ENCODE data around the gene PTPRG.

PTPRG gene

DNA sequence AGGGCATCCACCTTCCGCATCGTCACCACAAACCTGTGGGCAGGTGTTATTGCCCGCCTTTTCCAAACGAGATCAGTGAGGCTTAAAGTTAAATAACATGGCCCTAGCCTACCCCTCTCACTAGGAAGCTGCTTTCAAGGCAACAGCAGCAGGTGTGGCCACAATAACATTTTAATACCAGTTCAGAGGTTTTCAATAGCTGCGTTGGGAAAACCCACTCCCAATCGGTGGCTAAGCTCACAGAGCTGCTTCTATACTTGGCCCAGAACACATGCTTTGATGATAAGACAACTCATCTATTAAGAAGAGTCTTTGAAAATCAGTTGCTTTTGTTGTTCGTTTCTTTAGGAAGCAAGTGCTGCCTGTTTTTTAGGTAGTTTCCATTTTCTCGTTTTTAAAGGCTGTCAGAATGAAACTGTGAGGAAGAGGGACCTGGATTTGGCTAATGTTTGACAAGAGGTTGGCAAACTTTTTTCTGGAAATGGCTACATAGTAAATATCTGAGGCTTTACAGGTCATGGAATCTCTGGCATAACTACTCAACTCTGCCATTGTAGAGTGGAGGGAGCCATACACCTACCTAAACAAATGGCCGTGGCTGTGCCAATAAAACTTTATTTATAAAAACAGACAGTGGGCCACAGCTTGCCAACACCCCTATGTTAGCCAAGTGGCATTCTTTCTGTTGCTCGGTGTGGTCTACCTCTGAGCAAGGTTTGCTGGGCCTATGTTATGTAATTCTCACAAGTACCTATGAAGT, 632.4 kb downstream of the PTPRG start:
- TF ChIP-seq CTCF (conservative IDR thresholded peaks at IDR 0.05; ENCODE audit: low read depth) = no peak
- DNase-seq (ENCODE audit: low spot score) = no peak
- ChIA-PET POLR2A (ENCODE audit: low non-redundant PET) (no interaction called here), CTCF (no interaction called here)
- H3K27ac ChIP-seq = no peak overlapping the region

DNA sequence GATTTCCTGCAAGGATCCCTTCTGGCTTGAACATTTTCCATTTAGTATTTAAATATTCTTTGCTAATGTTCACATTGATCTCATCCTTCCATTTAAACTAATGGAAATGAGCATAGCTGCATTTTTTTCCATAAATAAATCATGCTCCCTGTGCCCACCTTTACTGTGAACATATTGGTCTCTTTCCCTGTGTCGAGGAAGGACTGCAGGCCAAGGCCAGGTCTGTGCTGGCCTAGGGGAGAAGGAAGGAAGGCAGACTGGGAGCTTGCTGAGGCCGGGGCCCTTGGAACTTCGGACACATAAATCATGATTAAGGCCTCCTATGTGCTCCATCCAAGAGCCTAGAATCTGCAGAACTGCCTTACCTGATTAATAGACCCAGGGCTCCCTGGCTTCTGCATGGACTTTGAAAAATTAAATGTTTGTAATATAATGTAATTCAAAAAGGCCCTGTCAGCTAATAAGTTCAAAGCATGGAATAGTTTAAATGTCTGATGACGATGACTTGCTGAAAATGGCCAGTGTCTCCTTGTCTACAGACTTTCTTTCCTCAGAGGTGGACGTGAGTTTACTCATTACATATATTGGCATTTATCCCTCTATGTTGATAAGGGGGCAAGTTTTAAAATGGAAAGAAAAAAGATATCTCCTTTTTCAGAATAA, 636.1 kb downstream of the PTPRG start:
- ChIA-PET POLR2A (ENCODE audit: low non-redundant PET) (no interaction called here), CTCF (no interaction called here)
- no peak overlapping the region for H3K27ac ChIP-seq
- no peak for TF ChIP-seq CTCF (conservative IDR thresholded peaks at IDR 0.05; ENCODE audit: low read depth)
- DNase-seq (ENCODE audit: low spot score) = no peak

DNA sequence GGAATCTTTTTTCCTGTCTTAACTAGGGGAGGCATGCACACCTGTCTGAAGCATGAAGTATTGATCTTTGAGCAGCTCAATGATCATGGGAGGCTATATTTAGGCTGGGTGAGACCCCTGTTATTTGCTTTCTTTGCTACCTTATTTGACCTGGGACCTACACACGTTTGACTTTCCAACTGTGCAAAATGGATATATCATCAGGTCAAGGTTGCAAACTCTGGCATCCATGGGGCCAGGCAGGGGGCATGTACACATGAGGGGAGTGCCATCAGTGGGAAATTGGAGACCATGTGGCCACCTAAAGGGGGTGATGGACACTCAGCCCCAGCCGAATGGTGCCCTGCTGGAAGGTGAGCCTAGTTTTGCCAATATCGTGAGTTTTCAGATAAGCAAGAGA, 637.8 kb downstream of the PTPRG start:
- TF ChIP-seq CTCF (conservative IDR thresholded peaks at IDR 0.05; ENCODE audit: low read depth) = no peak
- no peak for DNase-seq (ENCODE audit: low spot score)
- ChIA-PET CTCF (interaction anchor here (0.6 to 0.7 kb wide), 3 partner anchors 9 to 368 kb away, joined by 3 to 5 read pairs (median 3); no protein-coding TSS in a partner anchor), POLR2A (ENCODE audit: low non-redundant PET) (no interaction called here)
- no peak overlapping the region for H3K27ac ChIP-seq

DNA sequence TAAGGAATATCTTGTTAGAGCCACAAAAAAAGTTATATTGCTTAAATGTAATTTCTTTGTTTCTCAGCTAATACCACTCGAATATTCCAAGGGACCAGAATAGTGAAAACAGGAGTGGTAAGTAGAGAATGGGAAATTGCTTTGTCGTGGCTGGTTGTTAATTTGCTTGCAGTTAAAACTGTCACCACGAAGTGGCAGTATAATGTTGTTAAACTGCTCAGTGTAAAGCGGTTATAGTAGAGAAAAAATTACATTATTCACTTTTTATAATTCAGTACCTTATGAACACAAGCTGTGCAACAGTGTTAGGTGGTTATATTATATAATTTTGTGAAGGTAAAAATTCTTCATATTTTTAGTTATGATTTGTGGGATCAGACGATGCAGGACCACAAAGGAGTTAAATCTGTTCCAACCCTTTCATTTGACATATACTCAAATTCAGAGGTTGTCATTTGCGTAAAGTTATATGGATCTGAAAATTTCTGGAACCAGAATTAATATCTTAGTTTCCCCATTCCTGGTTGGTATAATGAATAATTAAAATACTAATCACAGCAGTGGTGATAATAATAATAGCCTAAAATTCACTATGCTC, 640.2 kb downstream of the PTPRG start:
- CTCF ChIA-PET = interaction anchor here (0.8 to 0.9 kb wide), 2 partner anchors 11 to 571 kb away, joined by 3 read pairs; no protein-coding TSS in a partner anchor
- POLR2A ChIA-PET (ENCODE audit: low non-redundant PET) = no interaction called here
- peak; percentile 22 for DNase-seq (ENCODE audit: low spot score)
- TF ChIP-seq CTCF (conservative IDR thresholded peaks at IDR 0.05; ENCODE audit: low read depth) = peak; percentile 60
- H3K27ac ChIP-seq = no peak overlapping the region

- CTCF ChIA-PET = no interaction called here
- DNase-seq (ENCODE audit: low spot score) = no peak
- TF ChIP-seq CTCF (conservative IDR thresholded peaks at IDR 0.05; ENCODE audit: low read depth) = no peak
- no peak overlapping the region for H3K27ac ChIP-seq
- POLR2A ChIA-PET (ENCODE audit: low non-redundant PET) = no interaction called here
Observed at GRCh38 chr3:62203152-62203551, 641.8 kb downstream of the PTPRG start.

DNA sequence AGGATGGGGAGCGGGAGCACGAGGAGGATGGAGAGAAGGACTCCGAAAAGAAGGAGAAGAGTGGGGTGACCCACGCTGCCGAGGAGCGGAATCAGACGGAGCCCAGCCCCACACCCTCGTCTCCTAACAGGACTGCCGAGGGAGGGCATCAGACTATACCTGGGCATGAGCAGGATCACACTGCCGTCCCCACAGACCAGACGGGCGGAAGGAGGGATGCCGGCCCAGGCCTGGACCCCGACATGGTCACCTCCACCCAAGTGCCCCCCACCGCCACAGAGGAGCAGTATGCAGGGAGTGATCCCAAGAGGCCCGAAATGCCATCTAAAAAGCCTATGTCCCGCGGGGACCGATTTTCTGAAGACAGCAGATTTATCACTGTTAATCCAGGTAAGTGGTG, 642.2 kb downstream of the PTPRG start:
- POLR2A ChIA-PET (ENCODE audit: low non-redundant PET) = no interaction called here
- H3K27ac ChIP-seq = no peak overlapping the region
- no peak for DNase-seq (ENCODE audit: low spot score)
- TF ChIP-seq CTCF (conservative IDR thresholded peaks at IDR 0.05; ENCODE audit: low read depth) = no peak
- CTCF ChIA-PET = no interaction called here

Measured in RWPE1 (cell line).